Endothelial cell (in vitro differentiated cells): ENCODE measurements around the gene GRB10. TPM values are rescaled to one million over a fixed set of nuclear protein-coding genes. Genes with fewer than 3 reads are reported as not detected.

Experiments
- DNase-seq: peaks from one replicate; pipeline ENCODE4 v3.0.0; 2021; ENCODE audit warnings: low spot score
- H3K27ac Mint-ChIP-seq: one replicate; pipeline ENCODE4 v1.8.0; 2021; ENCODE audit warnings: mixed read lengths, inconsistent platforms; ENCODE audit not compliant: unreplicated experiment
- H3K27me3 Mint-ChIP-seq: one replicate; pipeline ENCODE4 v1.8.0; 2021; ENCODE audit warnings: mild to moderate bottlenecking, moderate library complexity, mixed read lengths, inconsistent platforms; ENCODE audit not compliant: unreplicated experiment
- H3K36me3 Mint-ChIP-seq: one replicate; pipeline ENCODE4 v1.8.0; 2021; ENCODE audit warnings: mild to moderate bottlenecking, low read depth, mixed read lengths, inconsistent platforms; ENCODE audit not compliant: unreplicated experiment
- H3K4me1 Mint-ChIP-seq: one replicate; pipeline ENCODE4 v1.8.0; 2021; ENCODE audit warnings: mild to moderate bottlenecking, mixed read lengths, inconsistent platforms; ENCODE audit not compliant: unreplicated experiment
- H3K4me3 Mint-ChIP-seq: one replicate; pipeline ENCODE4 v1.8.0; 2021; ENCODE audit warnings: mild to moderate bottlenecking, mixed read lengths, inconsistent platforms; ENCODE audit not compliant: unreplicated experiment
- H3K9me3 Mint-ChIP-seq: one replicate; pipeline ENCODE4 v1.8.0; 2021; ENCODE audit warnings: mixed read lengths, inconsistent platforms; ENCODE audit not compliant: unreplicated experiment
- CTCF ChIP-seq: fragments of 200-600 bp; sonication (generic); IDR thresholded peaks from one replicate; pipeline ENCODE4 v1.5.0; 2021; ENCODE audit warnings: antibody characterized with exemption; ENCODE audit not compliant: unreplicated experiment
- total RNA-seq: library from RNA; stranded (reverse); fragmentation: NEBNext Ultra II Directional; extraction: Animal tissue kit (Norgen Biotek cat#: 25700); gene quantifications from one replicate; pipeline ENCODE4 v1.2.1, GENCODE V29; 2021; ENCODE audit not compliant: unreplicated experiment

GRB10 gene
- total RNA-seq, 1 donor from 2014 or later = 164 TPM

GRCh38 chr7:50659329-50659965 is 123.2 kb downstream of the GRB10 start:
- Mint-ChIP-seq H3K36me3 (peaks cover 51% of the 10 kb centered on the region), H3K9me3 (no peaks in the 10 kb centered on the region), H3K27ac (peak overlapping the region; percentile 57), H3K27me3 (peaks cover 10% of the 10 kb centered on the region), H3K4me1 (peaks cover 54% of the 10 kb centered on the region), H3K4me3 (peak overlapping the region; percentile 76)
- TF ChIP-seq CTCF = no peak
- DNase-seq = no peak

GRCh38 chr7:50658696-50659095 is 124.0 kb downstream of the GRB10 start:
- H3K27me3 Mint-ChIP-seq = peaks cover 10% of the 10 kb centered on the region
- peaks cover 54% of the 10 kb centered on the region for H3K4me1 Mint-ChIP-seq
- no peak overlapping the region for H3K27ac Mint-ChIP-seq
- H3K9me3 Mint-ChIP-seq = no peaks in the 10 kb centered on the region
- no peak overlapping the region for H3K4me3 Mint-ChIP-seq
- H3K36me3 Mint-ChIP-seq = peaks cover 51% of the 10 kb centered on the region
- DNase-seq = no peak
- no peak for TF ChIP-seq CTCF

- no peak overlapping the region for H3K4me3 Mint-ChIP-seq
- H3K36me3 Mint-ChIP-seq = peaks cover 46% of the 10 kb centered on the region
- H3K4me1 Mint-ChIP-seq = peaks cover 50% of the 10 kb centered on the region
- no peak overlapping the region for H3K27ac Mint-ChIP-seq
- no peak for DNase-seq
- H3K9me3 Mint-ChIP-seq = no peaks in the 10 kb centered on the region
- peaks cover 10% of the 10 kb centered on the region for H3K27me3 Mint-ChIP-seq
- no peak for TF ChIP-seq CTCF
Observed at GRCh38 chr7:50657912-50658311, 124.8 kb downstream of the GRB10 start.

DNA sequence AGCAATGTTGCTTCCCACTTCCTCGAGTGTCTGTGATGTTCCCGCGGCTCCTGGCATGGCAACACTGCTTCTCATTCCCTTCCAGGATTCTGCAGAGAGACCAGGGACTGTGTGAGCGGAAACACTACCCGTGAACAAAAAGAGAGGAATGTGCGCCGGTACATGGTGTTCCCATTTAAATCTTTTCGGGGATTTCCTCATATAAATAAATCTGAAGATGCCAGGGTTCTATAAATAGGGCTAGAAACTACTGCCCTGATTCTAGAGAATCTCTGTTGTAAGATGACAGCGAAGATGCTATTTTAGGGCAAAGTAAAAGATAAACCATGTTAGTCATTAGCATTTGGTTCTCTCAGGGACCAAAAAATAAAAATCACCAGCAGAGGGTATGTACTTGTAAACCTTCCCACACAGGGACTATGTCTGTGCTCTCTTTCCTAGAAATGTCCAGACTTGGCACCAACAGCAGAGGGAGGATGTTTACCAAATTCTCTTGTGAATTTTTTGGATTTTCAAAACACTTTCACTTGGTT is 125.3 kb downstream of the GRB10 start:
- Mint-ChIP-seq H3K9me3 (no peaks in the 10 kb centered on the region), H3K4me3 (no peak overlapping the region), H3K27ac (no peak overlapping the region), H3K36me3 (peaks cover 41% of the 10 kb centered on the region), H3K27me3 (peaks cover 10% of the 10 kb centered on the region), H3K4me1 (peaks cover 45% of the 10 kb centered on the region)
- DNase-seq = no peak
- no peak for TF ChIP-seq CTCF

GRCh38 chr7:50656141-50656895 is 126.4 kb downstream of the GRB10 start:
- no peak overlapping the region for H3K27ac Mint-ChIP-seq
- H3K9me3 Mint-ChIP-seq = no peaks in the 10 kb centered on the region
- peaks cover 10% of the 10 kb centered on the region for H3K27me3 Mint-ChIP-seq
- peaks cover 39% of the 10 kb centered on the region for H3K4me1 Mint-ChIP-seq
- TF ChIP-seq CTCF = no peak
- no peak for DNase-seq
- no peak overlapping the region for H3K4me3 Mint-ChIP-seq
- peaks cover 45% of the 10 kb centered on the region for H3K36me3 Mint-ChIP-seq
